Keratinocyte (primary cell): ENCODE data around the gene VSIG4. TPM values are rescaled to one million over a fixed set of nuclear protein-coding genes. Genes with fewer than 3 reads are reported as not detected.

Experiments
- DNase-seq: peaks from one replicate; pipeline ENCODE4 v3.0.0-alpha.2; 2011; ENCODE audit warnings: low read depth, missing footprints, low spot score
- FAIRE-seq: peaks from 2 replicates; lab custom pipeline; 2011; peaks lifted over from hg19 to GRCh38; lab: Jason Lieb, UNC
- H2AFZ ChIP-seq: 2 replicates; pipeline ENCODE4 v1.6.0; 2012; ENCODE audit warnings: low read length, control low read depth, inconsistent platforms; ENCODE audit not compliant: control insufficient read depth
- H3K27ac ChIP-seq: 2 replicates; pipeline ENCODE4 v1.5.1; 2011; ENCODE audit warnings: low read length; ENCODE audit not compliant: control insufficient read depth, insufficient read depth
- H3K27me3 ChIP-seq: 3 replicates; pipeline ENCODE4 v1.6.0; 2011; ENCODE audit warnings: low read length; ENCODE audit not compliant: control insufficient read depth, insufficient read depth; ENCODE audit errors: extremely low read depth
- H3K36me3 ChIP-seq, 2 experiments: 2 replicates in 1 of 2; 3 replicates in 1 of 2; pipeline ENCODE4 v1.5.1; 2011; ENCODE audit warnings: low read length in 2 of 2, mild to moderate bottlenecking in 1 of 2; ENCODE audit not compliant: control insufficient read depth in 2 of 2, insufficient read depth in 2 of 2; ENCODE audit errors: extremely low read depth in 1 of 2
- H3K4me1 ChIP-seq: 3 replicates; pipeline ENCODE4 v1.5.1; 2011; ENCODE audit warnings: low read length; ENCODE audit not compliant: control insufficient read depth, insufficient read depth; ENCODE audit errors: extremely low read depth
- H3K4me2 ChIP-seq: 3 replicates; pipeline ENCODE4 v1.6.0; 2011; ENCODE audit warnings: low read depth, low read length; ENCODE audit not compliant: control insufficient read depth, insufficient read depth; ENCODE audit errors: extremely low read depth
- H3K4me3 ChIP-seq, 3 experiments: fragments of 200-600 bp in 1 of 3; sonication (generic) in 1 of 3; 2 replicates in 2 of 3; 3 replicates in 1 of 3; pipeline ENCODE4 v1.5.1; 2011 to 2016; ENCODE audit warnings: low read length in 3 of 3, mild to moderate bottlenecking in 3 of 3, control low read depth in 2 of 3, inconsistent platforms in 1 of 3, low read depth in 1 of 3, mixed read lengths in 1 of 3, mixed run types in 1 of 3, moderate library complexity in 1 of 3; ENCODE audit not compliant: control insufficient read depth in 2 of 3, insufficient read depth in 2 of 3; ENCODE audit errors: extremely low read depth in 1 of 3
- H3K79me2 ChIP-seq: 2 replicates; pipeline ENCODE4 v1.6.0; 2012; ENCODE audit warnings: low read length; ENCODE audit not compliant: control insufficient read depth, insufficient read depth
- H3K9ac ChIP-seq: 3 replicates; pipeline ENCODE4 v1.6.0; 2011; ENCODE audit warnings: low read length; ENCODE audit not compliant: control insufficient read depth, insufficient read depth; ENCODE audit errors: extremely low read depth
- H3K9me1 ChIP-seq: 3 replicates; pipeline ENCODE4 v1.6.0; 2011; ENCODE audit warnings: low read length; ENCODE audit not compliant: control insufficient read depth, insufficient read depth; ENCODE audit errors: extremely low read depth
- H3K9me3 ChIP-seq: 2 replicates; pipeline ENCODE4 v1.5.1; 2012; ENCODE audit warnings: low read depth, low read length; ENCODE audit not compliant: control insufficient read depth
- H4K20me1 ChIP-seq: 3 replicates; pipeline ENCODE4 v1.6.0; 2011; ENCODE audit warnings: low read length; ENCODE audit not compliant: control insufficient read depth, insufficient read depth; ENCODE audit errors: extremely low read depth
- EZH2 ChIP-seq: IDR thresholded peaks from one replicate; pipeline ENCODE4 v1.6.1; 2012; ENCODE audit warnings: inconsistent platforms, mild to moderate bottlenecking, low read length, moderate library complexity
- dilution Hi-C: fragments of 300-500 bp; cut with MboI; formaldehyde crosslinking; loops from one replicate; pipeline ENCODE4 v1.7.0; 2020; ENCODE audit warnings: low sequenced_read_pairs; ENCODE audit not compliant: extremely low pct_ligation_motif_present
- polyA plus RNA-seq, 5 experiments: library from polyadenylated mRNA; depleted of rRNA in 3 of 5; stranded (reverse) in 3 of 5; stranded (forward) in 1 of 5; unstranded in 1 of 5; fragments of >200 nt; gene quantifications; 1 replicate in 1 of 5; 2 replicates in 3 of 5; 3 replicates in 1 of 5; pipeline versions ENCODE4 v1.2.1 to v1.2.3, GENCODE V29; 2011 to 2012; ENCODE audit warnings: missing spikeins in 2 of 5, low read depth in 1 of 5, low replicate concordance in 1 of 5
- TF ChIP-seq, protein P1 (sequence below), 3 experiments: IDR thresholded peaks in 1 of 3; conservative IDR thresholded peaks in 1 of 3; optimal IDR thresholded peaks in 1 of 3; 2 replicates in 2 of 3; 3 replicates in 1 of 3; pipeline versions ENCODE3 to v1.5.1; 2011; ENCODE audit warnings: low read length in 3 of 3, mild to moderate bottlenecking in 3 of 3, moderate library complexity in 2 of 3, control low read depth in 1 of 3, inconsistent platforms in 1 of 3; ENCODE audit not compliant: insufficient read depth in 2 of 3; ENCODE audit errors: extremely low read depth in 1 of 3

VSIG4 gene
- polyA plus RNA-seq, 1 donor (not counting 4 experiments of a cell fraction or from before 2014, with no cell fraction given): not detected

DNA sequence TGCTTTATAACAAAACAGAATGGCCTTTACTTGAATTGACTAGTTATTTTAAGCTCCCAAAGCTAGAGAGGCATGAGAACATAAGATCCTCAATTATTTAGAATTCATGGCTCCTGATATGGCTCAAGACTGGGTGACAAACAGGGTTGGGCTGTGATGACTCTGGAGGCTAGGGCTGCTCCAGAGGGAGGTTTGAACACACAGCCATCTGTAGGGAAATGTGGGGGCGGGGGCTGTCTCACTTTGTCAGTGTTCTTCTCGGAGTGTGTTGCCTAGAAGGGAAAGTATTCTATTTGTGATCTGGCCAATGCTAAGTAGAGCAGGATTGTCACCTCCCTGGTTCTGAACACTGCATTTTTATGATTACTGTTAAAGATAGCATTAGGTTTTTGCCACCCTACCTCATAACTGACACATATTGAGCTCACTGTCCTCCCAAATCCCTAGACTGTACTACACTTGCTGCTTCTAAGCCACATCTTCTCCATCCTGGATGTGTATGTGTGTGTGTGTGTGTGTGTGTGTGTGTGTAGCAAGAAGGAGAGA lies 45.9 kb downstream of the VSIG4 start:
- TF ChIP-seq EZH2: no peak
- TF ChIP-seq, protein P1, sequence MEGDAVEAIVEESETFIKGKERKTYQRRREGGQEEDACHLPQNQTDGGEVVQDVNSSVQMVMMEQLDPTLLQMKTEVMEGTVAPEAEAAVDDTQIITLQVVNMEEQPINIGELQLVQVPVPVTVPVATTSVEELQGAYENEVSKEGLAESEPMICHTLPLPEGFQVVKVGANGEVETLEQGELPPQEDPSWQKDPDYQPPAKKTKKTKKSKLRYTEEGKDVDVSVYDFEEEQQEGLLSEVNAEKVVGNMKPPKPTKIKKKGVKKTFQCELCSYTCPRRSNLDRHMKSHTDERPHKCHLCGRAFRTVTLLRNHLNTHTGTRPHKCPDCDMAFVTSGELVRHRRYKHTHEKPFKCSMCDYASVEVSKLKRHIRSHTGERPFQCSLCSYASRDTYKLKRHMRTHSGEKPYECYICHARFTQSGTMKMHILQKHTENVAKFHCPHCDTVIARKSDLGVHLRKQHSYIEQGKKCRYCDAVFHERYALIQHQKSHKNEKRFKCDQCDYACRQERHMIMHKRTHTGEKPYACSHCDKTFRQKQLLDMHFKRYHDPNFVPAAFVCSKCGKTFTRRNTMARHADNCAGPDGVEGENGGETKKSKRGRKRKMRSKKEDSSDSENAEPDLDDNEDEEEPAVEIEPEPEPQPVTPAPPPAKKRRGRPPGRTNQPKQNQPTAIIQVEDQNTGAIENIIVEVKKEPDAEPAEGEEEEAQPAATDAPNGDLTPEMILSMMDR (optimal IDR thresholded peaks at IDR 0.05 in 1 of 3, IDR thresholded peaks at IDR 0.05 in 1 of 3, conservative IDR thresholded peaks at IDR 0.05 in 1 of 3; ENCODE audit: extremely low read depth in 1 of 3, insufficient read depth in 2 of 3, low read length in 3 of 3): no peak
- Histone ChIP-seq H4K20me1 (no peaks in the 10 kb centered on the region), H3K36me3 (no peaks in the 10 kb centered on the region), H3K9me3 (no peaks in the 10 kb centered on the region), H2AFZ (no peak overlapping the region), H3K9ac (no peak overlapping the region), H3K79me2 (no peaks in the 10 kb centered on the region), H3K4me1 (no peaks in the 10 kb centered on the region), H3K4me3 (no peak overlapping the region), H3K4me2 (no peak overlapping the region), H3K27me3 (no peaks in the 10 kb centered on the region), H3K27ac (no peak overlapping the region), H3K9me1 (no peaks in the 10 kb centered on the region)
- no peak for DNase-seq
- no peak for FAIRE-seq
- dilution Hi-C loops: no loop called here

DNA sequence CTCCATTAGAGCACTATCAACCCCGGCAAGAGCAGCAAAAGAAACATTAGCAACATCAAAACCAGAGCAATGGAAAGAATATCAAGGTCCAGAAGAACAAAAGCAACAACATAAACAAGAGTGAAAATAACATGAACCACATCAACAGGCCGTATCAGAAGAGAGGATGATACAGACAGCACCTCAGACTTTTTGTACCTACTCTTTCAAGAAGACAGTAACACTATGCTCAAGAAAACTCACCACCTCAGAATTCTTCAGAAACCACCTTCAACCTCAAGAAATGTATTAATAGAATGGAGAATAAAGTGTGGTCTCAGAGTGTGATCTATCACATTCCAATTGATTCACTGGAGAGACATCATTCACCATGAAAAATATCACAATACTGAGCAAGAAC lies 46.5 kb downstream of the VSIG4 start:
- no peaks in the 10 kb centered on the region for H3K9me1 ChIP-seq
- H3K27me3 ChIP-seq: no peaks in the 10 kb centered on the region
- no peaks in the 10 kb centered on the region for H3K4me1 ChIP-seq
- FAIRE-seq (no peak), DNase-seq (no peak)
- H3K9ac ChIP-seq: no peak overlapping the region
- no peaks in the 10 kb centered on the region for H3K36me3 ChIP-seq
- H3K27ac ChIP-seq: no peak overlapping the region
- no peak overlapping the region for H3K4me3 ChIP-seq
- H2AFZ ChIP-seq: no peak overlapping the region
- no peaks in the 10 kb centered on the region for H3K9me3 ChIP-seq
- H3K4me2 ChIP-seq: no peak overlapping the region
- TF ChIP-seq, protein P1 (optimal IDR thresholded peaks at IDR 0.05 in 1 of 3, IDR thresholded peaks at IDR 0.05 in 1 of 3, conservative IDR thresholded peaks at IDR 0.05 in 1 of 3; ENCODE audit: extremely low read depth in 1 of 3, insufficient read depth in 2 of 3, low read length in 3 of 3): no peak
- TF ChIP-seq EZH2: no peak
- no peaks in the 10 kb centered on the region for H4K20me1 ChIP-seq
- dilution Hi-C loops: no loop called here
- no peaks in the 10 kb centered on the region for H3K79me2 ChIP-seq
